ENCODE measurements around the gene RPS6KA5.
"Not testable (repeated sequence)": the region's sequence is repeated elsewhere in the genome, so short reads cannot be mapped to it uniquely, and the experiment has no call there.

Gene RPS6KA5

DNA sequence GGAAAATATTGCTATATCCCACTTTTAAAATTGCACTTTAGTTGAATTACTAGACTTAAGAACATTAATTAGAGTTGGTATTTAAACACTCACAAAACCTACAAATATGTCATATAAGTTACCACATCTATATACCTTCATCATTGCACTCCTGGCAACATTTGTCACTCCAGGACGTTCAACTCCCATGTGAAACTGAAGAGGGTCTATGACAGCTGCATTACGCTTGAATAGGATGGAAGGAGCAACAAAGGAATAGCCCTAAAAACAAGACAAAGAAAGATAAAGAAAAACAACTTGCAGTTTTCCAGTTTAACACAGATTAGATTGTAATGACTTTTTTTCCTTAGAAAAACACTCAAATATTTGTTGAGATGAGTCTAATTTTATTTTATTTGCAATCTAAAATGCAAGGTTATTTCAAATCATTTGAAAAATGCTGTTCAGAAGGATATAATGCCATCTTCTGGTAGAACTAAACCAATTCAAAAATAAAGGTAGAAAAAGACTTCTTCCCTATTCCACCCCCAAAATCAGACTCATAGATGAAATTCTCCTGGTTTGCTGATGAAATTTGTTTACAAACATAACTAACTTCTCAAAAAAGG lies 159.9 kb downstream of the RPS6KA5 start:
- DNase-seq (ENCODE audit: low read depth, low spot score), result no peak
- H3K4me3 ChIP-seq (ENCODE audit: low read length), result no peak overlapping the region

DNA sequence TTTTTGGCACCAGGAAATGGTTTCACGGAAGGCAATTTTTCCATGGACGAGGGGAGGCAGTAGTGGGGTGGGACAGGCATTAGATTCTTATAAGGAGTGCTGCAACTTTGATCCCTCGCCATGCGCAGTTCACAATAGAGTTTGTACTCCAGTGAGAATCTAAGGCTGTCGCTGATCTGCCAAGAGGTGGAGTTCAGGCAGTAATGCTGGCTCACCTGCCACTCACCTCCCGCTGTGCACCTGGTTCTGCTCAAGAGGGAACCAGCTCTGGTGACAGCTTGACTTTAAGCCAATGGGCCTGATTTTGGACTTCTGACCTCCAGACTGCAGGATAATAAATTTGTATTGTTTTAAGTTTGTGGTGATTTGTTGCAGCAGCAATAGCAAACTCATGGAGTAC lies 163.4 kb downstream of the RPS6KA5 start:
- no peak overlapping the region for H3K4me3 ChIP-seq (ENCODE audit: low read length)
- DNase-seq (ENCODE audit: low read depth, low spot score), result no peak

DNA sequence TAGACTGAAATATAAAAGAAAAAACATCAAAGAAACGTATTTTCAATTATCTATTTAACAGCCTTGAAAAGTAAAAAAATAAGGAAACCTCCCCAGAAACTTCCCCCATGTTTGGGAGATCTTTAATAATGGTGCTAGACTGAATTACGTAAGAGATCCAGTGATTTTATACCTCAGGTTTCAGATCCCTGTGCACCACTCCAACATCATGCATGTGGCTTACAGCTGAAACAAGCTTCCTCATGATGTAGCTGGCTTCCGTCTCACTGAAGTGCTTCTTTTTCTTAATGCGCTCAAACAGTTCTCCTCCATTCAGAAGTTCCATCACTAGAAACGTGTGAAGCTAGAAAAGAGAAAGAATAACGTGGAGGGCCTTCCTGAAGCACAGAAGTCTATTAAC lies 166.2 kb downstream of the RPS6KA5 start:
- no peak for DNase-seq (ENCODE audit: low read depth, low spot score)
- H3K4me3 ChIP-seq (ENCODE audit: low read length), result no peak overlapping the region

DNA sequence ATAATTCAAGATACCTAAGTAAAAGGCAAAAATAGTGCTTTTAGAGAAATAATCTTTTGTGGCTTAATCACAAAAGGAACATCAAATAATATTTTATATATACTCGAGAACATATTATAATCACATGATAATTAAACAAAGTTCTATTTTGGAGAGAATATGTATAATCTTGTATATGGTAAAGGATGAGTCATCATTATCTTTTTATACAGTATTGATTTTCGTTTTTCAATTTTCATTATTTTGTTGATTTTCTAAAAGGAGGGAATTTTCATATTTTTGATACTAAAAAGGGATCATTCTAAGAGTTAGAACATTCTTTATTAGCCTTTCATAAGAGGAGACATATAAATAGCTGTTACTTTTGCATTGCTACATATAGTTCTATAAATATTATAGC lies 166.9 kb downstream of the RPS6KA5 start:
- no peak overlapping the region for H3K4me3 ChIP-seq (ENCODE audit: low read length)
- no peak for DNase-seq (ENCODE audit: low read depth, low spot score)

DNA sequence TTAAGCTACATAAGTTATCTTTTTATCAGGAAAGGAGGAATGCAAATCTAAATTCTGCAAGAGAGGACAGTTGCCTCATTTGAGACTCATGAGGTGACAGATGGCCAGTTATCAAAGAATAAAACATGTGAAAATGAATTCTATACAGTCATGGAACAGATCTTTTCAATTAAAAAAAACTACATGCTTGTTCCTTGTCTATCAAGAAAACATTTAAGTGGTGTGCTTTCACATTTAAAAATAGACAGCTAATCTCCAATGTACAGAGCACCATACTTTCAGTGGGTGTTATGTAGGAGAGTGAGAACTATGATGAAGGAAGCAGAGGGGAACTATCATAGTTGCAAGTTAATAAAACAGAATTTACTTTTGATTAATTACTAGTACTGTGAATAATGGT lies 167.5 kb downstream of the RPS6KA5 start:
- DNase-seq (ENCODE audit: low read depth, low spot score), result no peak
- H3K4me3 ChIP-seq (ENCODE audit: low read length), result no peak overlapping the region

DNA sequence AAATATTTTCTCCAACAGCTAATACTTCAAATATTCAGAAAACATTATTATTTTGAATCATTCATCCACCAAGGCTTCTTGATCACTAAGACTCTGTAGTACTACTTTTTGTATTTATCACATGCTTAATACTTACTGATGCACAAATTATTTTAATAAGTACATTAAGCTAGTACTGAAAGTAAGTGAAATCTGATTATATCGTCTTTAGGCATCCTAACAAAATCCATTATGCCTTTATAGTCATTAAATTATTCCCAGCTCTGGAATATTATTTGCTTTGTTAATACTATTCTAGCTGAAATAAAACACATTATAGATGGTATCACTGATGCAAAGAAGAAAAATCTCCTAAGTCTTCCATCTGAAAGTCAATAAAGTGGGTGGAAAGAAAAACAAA lies 169.1 kb downstream of the RPS6KA5 start:
- H3K4me3 ChIP-seq (ENCODE audit: low read length), result no peak overlapping the region
- no peak for DNase-seq (ENCODE audit: low read depth, low spot score)

DNA sequence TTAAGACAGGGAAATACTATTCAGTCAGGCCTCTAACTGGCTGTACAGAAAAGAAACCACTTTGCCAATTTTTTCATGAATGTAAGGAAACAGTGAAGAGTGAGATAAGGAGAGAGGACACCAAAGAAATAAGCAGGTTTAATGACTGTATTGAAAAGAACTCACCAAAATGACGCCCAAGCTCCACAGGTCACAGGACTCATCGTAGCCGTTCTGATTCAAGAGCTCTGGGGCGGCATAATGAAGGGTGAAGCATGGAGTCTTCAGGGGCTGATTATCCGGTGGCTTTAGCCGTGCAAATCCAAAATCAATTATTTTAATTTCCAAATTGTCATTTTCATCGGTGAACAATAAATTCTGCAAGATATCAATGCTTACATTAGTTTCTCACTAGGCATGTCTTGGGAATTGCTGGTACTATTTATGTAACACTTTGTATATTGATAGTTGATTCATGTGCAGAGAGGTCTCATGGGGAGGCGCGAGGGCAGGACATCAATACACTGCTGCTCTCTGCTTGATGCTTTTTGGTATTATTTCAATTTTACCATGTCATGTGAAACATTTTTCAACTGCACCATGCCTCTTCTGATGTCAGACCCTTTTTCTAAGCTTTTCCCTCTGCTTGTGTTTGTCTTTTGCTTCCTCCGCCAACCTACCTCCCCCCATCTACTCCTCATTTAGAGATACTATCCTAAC lies 170.0 kb downstream of the RPS6KA5 start:
- H3K4me3 ChIP-seq (ENCODE audit: low read length), result no peak overlapping the region
- DNase-seq (ENCODE audit: low read depth, low spot score), result no peak

DNA sequence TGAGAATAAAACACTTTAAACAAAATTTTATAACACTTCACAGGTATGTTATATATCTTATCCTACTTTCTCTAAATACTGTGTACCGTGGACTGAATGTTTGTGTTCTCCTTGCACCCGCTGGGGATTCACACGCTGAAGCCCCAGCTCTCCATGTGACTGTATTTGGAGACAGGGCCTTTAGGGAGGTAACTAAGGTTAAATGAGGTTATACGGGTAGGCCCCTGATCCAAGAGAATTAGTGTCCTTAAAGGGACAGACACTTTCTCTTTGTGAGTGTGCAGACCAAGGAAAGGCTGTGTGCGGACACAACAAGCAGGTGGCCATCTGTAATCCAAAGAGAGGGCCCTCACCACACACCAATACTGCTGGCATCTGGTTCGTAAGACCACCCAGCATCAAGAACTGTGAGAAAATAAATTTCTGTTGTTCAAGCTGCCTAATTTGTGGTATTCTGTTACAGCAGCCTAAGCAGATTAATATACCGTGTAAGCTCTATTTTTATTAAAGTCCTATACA lies 174.1 kb downstream of the RPS6KA5 start:
- no peak overlapping the region for H3K4me3 ChIP-seq (ENCODE audit: low read length)
- DNase-seq (ENCODE audit: low read depth, low spot score), result no peak

DNA sequence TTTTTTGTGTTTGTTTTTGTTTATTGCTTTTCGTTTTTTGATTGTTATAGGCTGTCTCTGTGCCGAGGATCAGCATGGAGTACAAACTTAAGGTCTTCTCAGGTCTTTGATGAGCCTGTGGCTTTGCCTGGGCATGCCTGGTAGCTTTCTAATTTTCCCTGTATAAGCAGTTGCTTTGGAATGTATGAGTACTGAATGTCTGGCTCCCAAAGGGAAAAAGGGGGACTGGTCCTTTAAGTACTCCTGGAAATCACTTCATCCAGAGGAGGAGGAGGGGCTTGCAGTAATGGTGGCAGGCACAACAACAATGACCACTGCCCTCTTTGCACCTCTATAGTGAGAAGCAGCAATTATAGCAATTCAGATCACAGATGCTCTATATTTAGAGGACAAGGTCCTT lies 176.7 kb downstream of the RPS6KA5 start:
- no peak for DNase-seq (ENCODE audit: low read depth, low spot score)
- H3K4me3 ChIP-seq (ENCODE audit: low read length), result no peak overlapping the region

DNA sequence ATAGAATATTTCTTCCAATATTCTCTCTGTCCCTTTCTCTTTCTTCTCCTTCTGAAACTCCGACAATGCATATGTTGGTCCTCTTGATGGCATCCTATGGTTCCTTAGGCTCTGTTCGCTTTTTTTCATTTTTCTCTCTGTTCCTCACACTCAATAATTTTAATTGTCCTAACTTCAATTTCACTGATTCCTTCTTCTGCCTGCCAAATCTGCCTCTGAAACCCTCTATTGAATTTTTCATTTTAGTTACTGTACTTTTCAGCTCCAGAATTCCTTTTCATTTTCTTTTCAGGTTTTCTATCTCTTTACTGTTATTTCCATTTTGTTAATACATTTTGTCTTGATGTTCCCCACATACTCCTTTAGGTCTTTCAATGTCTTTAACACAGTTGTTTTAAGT lies 177.2 kb downstream of the RPS6KA5 start:
- DNase-seq (ENCODE audit: low read depth, low spot score), result no peak
- H3K4me3 ChIP-seq (ENCODE audit: low read length), result no peak overlapping the region

DNA sequence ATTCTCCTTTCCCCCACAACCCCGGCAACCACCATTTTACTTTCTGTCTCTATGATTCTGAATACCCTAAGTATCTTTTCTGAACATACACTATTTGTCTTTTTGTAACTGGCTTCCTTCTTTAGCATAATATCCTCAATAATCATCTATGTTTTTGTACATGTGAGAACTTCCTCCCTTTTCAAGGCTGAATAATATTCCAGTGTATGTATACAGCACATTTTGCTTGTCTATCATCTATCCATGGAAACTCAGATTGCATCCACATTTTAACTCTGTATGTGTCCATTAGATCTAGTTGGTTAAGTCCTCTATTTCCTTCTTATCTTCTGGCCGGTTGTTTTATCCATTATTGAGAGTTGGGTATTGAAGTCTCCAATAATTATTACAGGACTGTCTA lies 180.2 kb downstream of the RPS6KA5 start:
- H3K4me3 ChIP-seq (ENCODE audit: low read length), result no peak overlapping the region
- DNase-seq (ENCODE audit: low read depth, low spot score), result no peak

DNA sequence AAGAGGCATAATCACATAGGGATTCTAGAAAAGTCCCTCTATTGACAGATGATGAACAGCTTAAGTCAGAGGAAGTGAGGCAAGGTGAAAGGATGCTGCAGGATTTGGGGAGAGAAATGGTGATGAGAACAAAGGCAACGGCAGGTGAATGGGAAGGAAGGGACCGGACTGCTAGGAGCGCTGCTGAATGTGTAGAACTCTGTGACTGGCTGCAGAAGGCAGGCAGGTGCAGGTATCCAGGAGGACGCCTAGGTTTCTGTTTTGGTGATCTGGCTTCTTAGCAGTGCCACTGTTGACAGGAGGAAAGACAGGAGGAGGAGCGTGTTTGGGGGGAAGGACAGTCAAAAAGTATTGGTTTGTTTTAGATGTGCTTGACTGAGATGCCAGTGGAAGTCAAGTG lies 185.8 kb downstream of the RPS6KA5 start:
- DNase-seq (ENCODE audit: low read depth, low spot score), result no peak

DNA sequence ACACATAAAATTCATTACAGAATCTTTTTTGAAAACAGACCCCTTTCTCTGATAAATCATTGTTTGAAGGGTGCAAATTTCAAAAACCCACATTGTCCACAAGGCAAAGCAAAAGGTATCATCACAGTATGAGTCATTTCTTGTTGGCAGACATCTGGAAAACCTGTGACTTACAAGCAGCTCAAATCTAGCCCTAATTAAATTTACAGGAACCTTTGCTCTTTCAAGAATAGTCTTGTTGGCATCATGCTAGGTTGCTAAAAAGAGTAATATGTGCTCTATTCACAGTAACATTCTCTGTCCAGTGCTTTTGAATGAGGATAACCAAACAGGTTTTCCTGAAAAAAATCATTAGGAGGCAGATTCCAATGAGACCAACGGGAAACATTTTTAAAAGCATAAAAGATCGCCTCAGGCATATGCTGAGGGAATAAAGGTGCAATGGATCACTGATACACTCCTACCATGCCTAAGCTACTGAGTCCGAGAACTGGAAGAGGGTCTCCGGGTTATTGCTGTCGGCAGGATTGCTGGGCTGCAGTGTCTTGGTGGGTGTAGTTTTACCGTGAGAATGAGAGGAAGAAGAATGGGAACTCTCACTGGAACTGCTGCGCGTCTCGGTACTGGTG lies 188.7 kb downstream of the RPS6KA5 start:
- DNase-seq (ENCODE audit: low read depth, low spot score), result no peak
- H3K4me3 ChIP-seq (ENCODE audit: low read length), result no peak overlapping the region

More for the DNA sequence above, 185.8 kb downstream of the RPS6KA5 start:
- no peak overlapping the region for H3K4me3 ChIP-seq (ENCODE audit: low read length)

DNA sequence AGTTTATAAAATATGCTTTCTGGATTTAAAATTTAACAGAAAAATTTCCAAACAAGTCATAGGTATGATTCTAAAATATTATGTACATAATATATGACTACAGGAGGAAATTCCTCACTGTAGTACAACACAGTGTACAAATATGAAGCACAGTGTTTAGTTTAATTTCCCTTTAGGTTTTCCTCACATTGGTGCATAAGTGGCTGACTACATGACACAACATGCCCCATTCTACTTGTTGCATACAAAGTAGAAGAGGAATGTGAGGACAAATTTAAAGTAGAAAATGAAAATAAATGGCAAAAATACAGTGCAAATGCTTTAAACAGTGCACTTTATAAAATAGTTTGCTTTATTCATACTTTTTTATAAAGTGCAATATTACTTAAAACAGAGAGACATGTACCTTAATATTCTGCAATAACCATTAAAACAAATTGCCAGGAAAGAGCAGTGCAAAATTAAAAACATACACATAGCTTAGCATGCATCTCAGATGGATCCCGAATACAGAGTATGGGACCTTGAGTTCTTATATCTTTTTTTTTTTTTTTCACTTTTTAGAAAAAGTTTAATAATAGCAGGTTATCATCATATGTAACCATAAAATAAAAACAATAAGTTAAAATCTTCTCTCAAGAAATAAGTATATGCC lies 189.4 kb downstream of the RPS6KA5 start:
- no peak for DNase-seq (ENCODE audit: low read depth, low spot score)
- no peak overlapping the region for H3K4me3 ChIP-seq (ENCODE audit: low read length)

DNA sequence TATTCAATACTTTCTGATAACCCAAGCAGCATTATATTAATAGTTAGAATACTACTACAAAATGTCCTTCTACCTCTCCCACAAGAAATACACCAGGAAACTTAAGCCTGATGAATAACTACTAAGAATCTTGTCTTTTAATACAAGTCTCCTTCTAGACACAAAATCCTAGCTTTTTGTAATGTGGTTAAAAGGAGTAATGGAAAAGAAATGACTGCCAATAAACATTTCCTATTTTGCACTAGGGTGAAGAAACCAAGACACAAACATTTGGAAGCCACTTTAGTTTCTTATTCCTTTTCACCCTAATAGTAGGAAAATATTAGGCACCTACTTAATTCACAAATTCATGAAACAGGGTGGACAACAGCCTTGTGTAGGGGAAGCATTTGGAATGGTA lies 192.9 kb downstream of the RPS6KA5 start:
- H3K4me3 ChIP-seq (ENCODE audit: low read length), result no peak overlapping the region
- no peak for DNase-seq (ENCODE audit: low read depth, low spot score)

DNA sequence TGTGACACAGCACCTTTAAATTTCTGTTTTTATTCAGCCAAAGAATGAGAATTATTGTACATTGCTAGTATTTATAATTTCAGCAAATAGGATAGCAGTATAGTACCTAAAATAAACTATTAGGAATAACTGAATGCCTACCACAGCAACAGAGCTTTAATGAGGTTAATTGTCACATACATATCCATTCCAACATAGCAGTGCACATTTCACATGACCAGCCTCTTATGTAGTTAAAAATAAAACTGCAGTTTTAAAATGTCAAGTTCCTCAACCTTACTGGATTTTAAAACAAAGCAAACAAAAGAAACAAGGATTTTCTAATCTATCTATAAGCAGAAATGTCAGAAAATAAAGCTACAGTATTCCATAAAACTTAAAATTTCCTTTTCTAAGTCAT lies 193.6 kb downstream of the RPS6KA5 start:
- no peak for DNase-seq (ENCODE audit: low read depth, low spot score)
- no peak overlapping the region for H3K4me3 ChIP-seq (ENCODE audit: low read length)

DNA sequence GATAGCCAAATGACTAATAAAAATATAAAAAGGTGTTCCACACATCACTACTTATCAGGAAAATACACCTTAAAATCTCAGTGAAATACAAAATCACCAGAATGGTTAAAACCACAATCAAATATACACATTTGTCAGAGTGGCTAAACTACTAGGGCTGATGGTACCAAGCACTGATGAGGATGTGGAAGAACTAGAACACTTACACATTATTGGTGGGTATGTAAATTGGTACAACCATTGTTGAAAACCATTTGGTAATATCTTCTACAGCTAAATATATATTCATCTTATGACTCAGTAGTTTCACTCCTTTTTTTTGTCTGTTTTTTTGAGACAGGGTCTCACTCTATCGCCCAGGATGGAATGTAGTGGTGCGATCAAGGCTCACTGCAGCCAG lies 195.7 kb downstream of the RPS6KA5 start:
- DNase-seq (ENCODE audit: low read depth, low spot score), result no peak
- no peak overlapping the region for H3K4me3 ChIP-seq (ENCODE audit: low read length)

DNA sequence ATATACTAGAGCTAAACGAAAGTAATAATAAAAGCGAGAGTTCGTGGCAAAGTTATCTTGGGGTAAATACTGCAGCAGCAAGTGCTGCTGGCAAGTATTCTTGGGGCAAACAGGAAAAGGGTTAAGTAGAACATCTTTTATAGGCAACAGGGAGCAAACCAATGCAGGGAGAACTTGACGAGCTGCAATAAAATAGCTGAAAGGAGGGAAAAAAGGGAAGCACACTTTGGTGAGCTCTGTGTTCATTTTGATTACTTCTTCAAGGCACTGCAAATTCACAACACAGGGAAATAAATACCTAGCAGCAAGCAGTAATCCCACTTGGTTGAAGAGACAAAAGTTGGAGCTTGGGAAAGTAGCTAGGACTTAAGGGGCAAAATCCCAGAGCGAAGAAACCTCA lies 201.9 kb downstream of the RPS6KA5 start:
- no peak for DNase-seq (ENCODE audit: low read depth, low spot score)
- H3K4me3 ChIP-seq (ENCODE audit: low read length), result no peak overlapping the region

DNA sequence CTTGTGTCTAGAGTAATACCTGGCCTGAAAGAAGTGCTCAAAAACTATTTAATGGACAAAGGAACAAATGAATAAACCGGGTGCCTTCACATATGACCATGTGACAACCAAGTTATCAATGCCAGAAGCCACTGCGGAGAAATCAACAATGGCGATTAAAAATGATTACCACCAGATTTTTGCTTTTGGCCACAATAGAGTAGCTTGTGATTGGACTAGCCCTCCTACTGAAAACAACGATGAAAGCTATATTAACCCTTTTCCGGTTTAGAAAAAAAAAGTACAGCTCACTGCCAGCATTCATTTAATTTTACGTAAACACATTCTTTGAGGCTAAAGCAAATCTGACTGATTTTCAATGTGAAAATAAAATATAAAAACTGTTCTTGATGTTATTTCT lies 202.6 kb downstream of the RPS6KA5 start:
- DNase-seq (ENCODE audit: low read depth, low spot score), result no peak
- no peak overlapping the region for H3K4me3 ChIP-seq (ENCODE audit: low read length)

DNA sequence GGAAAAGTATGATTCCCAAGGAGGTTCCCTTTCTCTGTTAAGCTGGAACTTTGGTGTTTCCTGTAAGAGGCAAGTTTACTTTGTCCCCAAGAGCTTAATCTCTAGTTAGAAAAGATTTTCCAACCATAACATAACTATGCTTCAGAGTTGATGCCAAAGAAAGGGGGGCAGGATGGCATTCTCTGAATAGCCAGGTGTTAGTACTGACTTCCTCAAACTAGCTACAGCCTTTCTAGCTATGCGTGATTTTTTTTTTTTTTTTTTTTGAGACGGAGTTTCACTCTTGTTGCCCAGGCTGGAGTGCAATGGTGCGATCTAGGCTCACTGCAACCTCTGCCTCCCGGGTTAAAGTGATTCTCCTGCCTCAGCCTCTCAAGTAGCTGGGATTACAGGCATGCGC lies 204.3 kb downstream of the RPS6KA5 start:
- H3K4me3 ChIP-seq (ENCODE audit: low read length); DNase-seq (ENCODE audit: low read depth, low spot score): not testable (repeated sequence)
